ENCODE measurements around the gene TMEM266.

Gene TMEM266

GRCh38 chr15:76127880-76128279 is 68.1 kb downstream of the TMEM266 start:
- peaks cover 18% of the 10 kb centered on the region for H3K27me3 Mint-ChIP-seq (ENCODE audit: low read depth)
- H3K9me3 Mint-ChIP-seq = no peaks in the 10 kb centered on the region
- no peaks in the 10 kb centered on the region for H3K36me3 Mint-ChIP-seq (ENCODE audit: low read depth)
- no peaks in the 10 kb centered on the region for H3K4me1 Mint-ChIP-seq (ENCODE audit: low read depth)
- H3K27ac Mint-ChIP-seq = no peak overlapping the region
- H3K4me3 Mint-ChIP-seq = no peak overlapping the region

- peaks cover 12% of the 10 kb centered on the region for H3K27me3 Mint-ChIP-seq (ENCODE audit: low read depth)
- H3K9me3 Mint-ChIP-seq = no peaks in the 10 kb centered on the region
- H3K36me3 Mint-ChIP-seq (ENCODE audit: low read depth) = no peaks in the 10 kb centered on the region
These were observed 74.8 kb downstream of the TMEM266 start for GRCh38 chr15:76134537-76134936.

DNA sequence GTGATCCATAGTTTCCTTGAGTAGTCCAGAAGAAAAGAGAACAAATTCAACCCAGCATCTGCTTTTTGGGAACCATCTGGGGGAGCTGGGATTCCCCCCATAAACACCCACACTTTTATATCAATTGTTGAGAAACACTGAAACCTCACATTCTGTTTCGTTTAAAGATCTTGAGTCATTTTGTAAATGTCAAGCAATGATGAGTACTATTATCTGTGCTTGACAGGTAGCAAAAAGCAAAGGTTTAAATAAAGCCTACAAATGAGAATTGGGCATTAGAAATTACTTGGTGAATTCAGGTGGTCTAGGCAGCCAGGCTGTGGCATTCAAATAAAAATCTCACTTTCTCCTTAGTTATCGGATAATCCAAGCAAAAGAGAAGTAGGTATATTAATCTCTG is 75.7 kb downstream of the TMEM266 start:
- Mint-ChIP-seq H3K27me3 (ENCODE audit: low read depth) (peaks cover 7% of the 10 kb centered on the region), H3K4me1 (ENCODE audit: low read depth) (peaks cover 4% of the 10 kb centered on the region), H3K27ac (no peak overlapping the region), H3K4me3 (no peak overlapping the region), H3K9me3 (no peaks in the 10 kb centered on the region), H3K36me3 (ENCODE audit: low read depth) (no peaks in the 10 kb centered on the region)

More at GRCh38 chr15:76134537-76134936, 74.8 kb downstream of the TMEM266 start:
- Mint-ChIP-seq H3K27ac (no peak overlapping the region), H3K4me3 (no peak overlapping the region), H3K4me1 (ENCODE audit: low read depth) (peaks cover 2% of the 10 kb centered on the region)

DNA sequence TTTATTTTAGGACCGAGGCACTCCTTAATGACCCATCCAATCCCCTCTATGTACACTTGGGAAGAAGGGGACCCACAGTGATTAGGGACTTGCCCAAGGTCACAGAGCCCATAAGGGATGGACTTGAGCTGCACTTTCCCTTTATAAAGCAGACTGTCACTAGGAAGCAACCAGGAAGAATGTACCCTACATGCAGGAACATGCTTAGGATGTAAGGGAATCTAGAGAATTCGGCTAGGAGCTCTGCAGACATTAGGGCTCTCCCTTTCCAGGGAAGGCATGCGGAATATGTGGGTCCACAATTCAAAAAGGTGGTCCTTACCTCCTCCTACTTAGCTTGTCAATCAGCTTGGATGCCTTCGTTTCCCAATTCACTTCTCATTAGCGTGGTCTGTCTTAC is 78.7 kb downstream of the TMEM266 start:
- H3K27ac Mint-ChIP-seq = no peak overlapping the region
- peaks cover 12% of the 10 kb centered on the region for H3K27me3 Mint-ChIP-seq (ENCODE audit: low read depth)
- H3K36me3 Mint-ChIP-seq (ENCODE audit: low read depth) = no peaks in the 10 kb centered on the region
- peaks cover 4% of the 10 kb centered on the region for H3K4me1 Mint-ChIP-seq (ENCODE audit: low read depth)
- H3K9me3 Mint-ChIP-seq = no peaks in the 10 kb centered on the region
- no peak overlapping the region for H3K4me3 Mint-ChIP-seq

DNA sequence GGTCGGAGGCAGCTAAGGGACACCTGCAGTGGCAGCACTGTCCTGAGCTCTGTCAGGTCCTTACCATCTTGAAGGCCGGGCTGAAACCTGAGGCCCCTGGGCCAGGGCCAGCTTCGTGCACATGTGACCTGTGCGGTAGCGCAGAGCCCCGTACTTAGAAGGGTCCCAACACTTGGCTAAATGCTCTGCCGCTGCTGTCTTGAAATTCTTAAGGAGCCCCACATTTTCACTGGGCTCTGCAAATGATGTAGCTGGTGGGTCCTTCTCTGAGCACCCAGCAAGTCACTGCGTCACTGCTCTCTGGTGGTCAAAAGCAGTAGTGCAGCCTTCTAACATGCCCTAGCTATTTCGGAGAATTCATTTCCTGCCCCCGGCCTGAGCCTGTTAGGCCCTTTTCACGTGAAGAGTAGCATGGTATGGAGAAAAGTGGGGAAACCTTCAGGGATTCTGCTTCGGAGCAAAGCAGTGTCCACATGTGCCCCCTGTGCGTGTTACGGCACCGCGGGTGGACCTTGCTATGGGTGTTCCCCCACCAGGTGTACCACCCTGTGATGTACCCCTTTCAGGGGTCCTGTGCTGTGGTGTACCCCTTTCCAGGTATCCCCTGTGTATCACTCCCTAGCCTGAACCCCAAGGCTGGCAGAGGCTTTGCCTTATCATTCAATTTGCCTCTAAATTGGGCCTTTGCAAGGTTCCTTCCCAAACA is 79.7 kb downstream of the TMEM266 start:
- Mint-ChIP-seq H3K27me3 (ENCODE audit: low read depth) (peaks cover 20% of the 10 kb centered on the region), H3K27ac (no peak overlapping the region), H3K36me3 (ENCODE audit: low read depth) (no peaks in the 10 kb centered on the region), H3K4me1 (ENCODE audit: low read depth) (peaks cover 4% of the 10 kb centered on the region), H3K9me3 (no peaks in the 10 kb centered on the region), H3K4me3 (no peak overlapping the region)

GRCh38 chr15:76140074-76140464 is 80.3 kb downstream of the TMEM266 start:
- peaks cover 22% of the 10 kb centered on the region for H3K27me3 Mint-ChIP-seq (ENCODE audit: low read depth)
- H3K9me3 Mint-ChIP-seq = no peaks in the 10 kb centered on the region
- no peak overlapping the region for H3K4me3 Mint-ChIP-seq
- H3K4me1 Mint-ChIP-seq (ENCODE audit: low read depth) = peaks cover 6% of the 10 kb centered on the region
- H3K36me3 Mint-ChIP-seq (ENCODE audit: low read depth) = no peaks in the 10 kb centered on the region
- H3K27ac Mint-ChIP-seq = no peak overlapping the region

DNA sequence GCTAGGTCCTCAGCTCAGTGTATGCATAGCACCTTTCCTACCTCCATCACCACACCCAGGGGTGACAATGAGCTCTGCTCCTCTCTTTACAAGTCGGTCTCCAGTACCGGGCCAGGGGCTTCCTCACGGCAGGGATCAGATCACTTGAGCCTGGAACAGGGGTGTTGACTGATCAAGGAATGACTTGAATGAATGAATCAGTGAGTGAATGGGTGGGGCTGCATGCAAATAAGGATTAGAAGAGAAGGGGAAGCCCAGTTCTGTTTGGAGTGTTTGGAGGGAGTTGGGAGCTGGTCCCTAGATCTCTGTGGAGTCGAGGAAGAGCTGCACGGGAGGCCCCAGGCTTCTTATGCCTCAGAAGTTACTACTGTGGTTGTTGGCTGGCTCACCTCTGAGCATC is 87.0 kb downstream of the TMEM266 start:
- Mint-ChIP-seq H3K27me3 (ENCODE audit: low read depth) (peaks cover 40% of the 10 kb centered on the region), H3K4me3 (no peak overlapping the region), H3K27ac (no peak overlapping the region), H3K36me3 (ENCODE audit: low read depth) (no peaks in the 10 kb centered on the region), H3K9me3 (no peaks in the 10 kb centered on the region), H3K4me1 (ENCODE audit: low read depth) (peaks cover 13% of the 10 kb centered on the region)

DNA sequence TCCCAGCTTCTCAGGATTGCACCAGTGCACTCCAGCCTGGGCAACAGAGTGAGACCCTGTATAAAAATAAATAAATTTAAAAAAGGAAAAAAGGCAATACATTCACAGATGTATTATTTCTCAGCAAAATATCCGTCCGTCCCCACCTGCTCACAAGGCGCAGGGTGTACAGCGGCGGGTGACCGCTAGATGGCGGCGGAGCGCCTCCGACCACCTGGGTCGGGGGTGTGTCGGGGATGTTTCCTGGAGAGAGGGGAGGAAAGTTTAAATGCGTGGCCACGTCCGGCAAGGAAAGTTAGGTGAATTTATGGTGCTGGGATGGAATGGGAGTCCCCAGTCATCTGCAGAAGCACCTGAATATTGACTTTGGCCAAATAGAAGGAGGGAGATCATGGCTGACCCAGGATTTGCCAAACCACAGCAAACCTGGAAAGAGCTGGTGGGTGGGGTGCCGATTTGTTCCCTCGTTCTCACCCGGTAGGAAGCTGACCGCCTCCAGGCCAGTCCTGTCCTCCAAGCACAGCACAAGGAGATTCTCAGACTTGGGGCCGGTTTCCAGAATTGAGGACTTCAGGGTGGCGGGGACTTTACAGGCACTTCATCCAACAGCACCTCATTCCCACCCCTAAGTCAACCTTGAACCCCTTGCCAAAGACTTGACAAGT is 88.3 kb downstream of the TMEM266 start:
- no peaks in the 10 kb centered on the region for H3K9me3 Mint-ChIP-seq
- peaks cover 13% of the 10 kb centered on the region for H3K4me1 Mint-ChIP-seq (ENCODE audit: low read depth)
- peak overlapping the region; percentile 22 for H3K4me3 Mint-ChIP-seq
- H3K27me3 Mint-ChIP-seq (ENCODE audit: low read depth) = peaks cover 35% of the 10 kb centered on the region
- H3K36me3 Mint-ChIP-seq (ENCODE audit: low read depth) = no peaks in the 10 kb centered on the region
- no peak overlapping the region for H3K27ac Mint-ChIP-seq

- H3K9me3 Mint-ChIP-seq = no peaks in the 10 kb centered on the region
- H3K36me3 Mint-ChIP-seq (ENCODE audit: low read depth) = no peaks in the 10 kb centered on the region
- H3K27ac Mint-ChIP-seq = no peak overlapping the region
- peaks cover 13% of the 10 kb centered on the region for H3K4me1 Mint-ChIP-seq (ENCODE audit: low read depth)
- H3K27me3 Mint-ChIP-seq (ENCODE audit: low read depth) = peaks cover 24% of the 10 kb centered on the region
- H3K4me3 Mint-ChIP-seq = no peak overlapping the region
These were observed 89.6 kb downstream of the TMEM266 start for GRCh38 chr15:76149291-76149915.

- Mint-ChIP-seq H3K36me3 (ENCODE audit: low read depth) (no peaks in the 10 kb centered on the region), H3K9me3 (no peaks in the 10 kb centered on the region), H3K4me3 (no peak overlapping the region), H3K4me1 (ENCODE audit: low read depth) (peaks cover 7% of the 10 kb centered on the region), H3K27ac (no peak overlapping the region), H3K27me3 (ENCODE audit: low read depth) (peaks cover 13% of the 10 kb centered on the region)
These were observed 90.7 kb downstream of the TMEM266 start for GRCh38 chr15:76150513-76150912.

DNA sequence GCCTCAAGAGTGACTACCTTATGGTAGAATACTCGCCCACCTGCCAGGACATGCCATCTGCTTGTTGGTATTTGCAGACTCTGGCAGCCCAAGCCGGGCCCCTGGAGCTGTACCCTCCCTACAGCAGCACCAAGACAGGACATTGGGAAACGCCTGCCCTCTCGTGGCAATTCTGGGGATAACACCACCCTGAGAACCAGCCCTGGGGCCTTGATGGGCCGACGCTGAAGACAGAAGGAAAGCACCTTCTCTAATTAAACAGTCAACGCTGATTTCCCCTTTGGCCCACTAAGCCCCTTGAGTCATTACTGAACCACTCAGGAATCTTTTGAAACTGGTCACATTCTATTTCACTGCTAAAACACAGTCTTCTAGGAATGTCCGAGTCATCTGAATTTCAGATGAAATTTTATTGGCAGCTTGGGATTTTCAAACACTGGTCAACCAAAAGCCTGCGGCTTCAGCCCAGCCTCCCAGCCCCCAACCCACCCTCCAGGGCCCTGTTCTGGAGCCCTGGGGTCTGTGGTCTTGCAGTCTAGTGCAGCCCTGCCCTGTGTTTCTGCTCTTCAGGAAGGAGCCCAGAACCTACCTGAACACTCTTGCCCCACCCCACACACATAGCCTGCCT is 91.3 kb downstream of the TMEM266 start:
- H3K27ac Mint-ChIP-seq = no peak overlapping the region
- peaks cover 8% of the 10 kb centered on the region for H3K27me3 Mint-ChIP-seq (ENCODE audit: low read depth)
- peaks cover 6% of the 10 kb centered on the region for H3K4me1 Mint-ChIP-seq (ENCODE audit: low read depth)
- no peaks in the 10 kb centered on the region for H3K9me3 Mint-ChIP-seq
- no peaks in the 10 kb centered on the region for H3K36me3 Mint-ChIP-seq (ENCODE audit: low read depth)
- H3K4me3 Mint-ChIP-seq = no peak overlapping the region

DNA sequence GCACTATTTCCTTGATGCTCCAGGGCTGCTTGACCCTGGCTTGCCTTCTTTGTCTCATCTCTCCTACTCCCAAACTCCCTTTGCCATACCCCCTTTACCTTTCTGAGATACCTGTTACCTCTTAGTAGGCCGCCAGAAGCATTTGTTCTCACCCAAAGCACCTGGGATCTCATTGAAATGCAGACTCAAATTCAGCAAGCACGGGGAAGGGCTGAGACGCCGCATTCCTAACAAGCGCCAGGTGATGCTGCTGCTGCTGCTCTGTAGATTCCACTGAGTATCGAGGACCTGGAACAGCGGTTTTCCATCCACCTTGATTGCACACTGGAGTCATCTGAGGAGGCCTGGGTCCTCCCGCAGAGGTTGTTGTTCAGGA is 91.8 kb downstream of the TMEM266 start:
- Mint-ChIP-seq H3K4me3 (no peak overlapping the region), H3K4me1 (ENCODE audit: low read depth) (peaks cover 6% of the 10 kb centered on the region), H3K9me3 (no peaks in the 10 kb centered on the region), H3K27me3 (ENCODE audit: low read depth) (peaks cover 8% of the 10 kb centered on the region), H3K27ac (no peak overlapping the region), H3K36me3 (ENCODE audit: low read depth) (no peaks in the 10 kb centered on the region)

- H3K4me3 Mint-ChIP-seq = no peak overlapping the region
- H3K36me3 Mint-ChIP-seq (ENCODE audit: low read depth) = no peaks in the 10 kb centered on the region
- H3K27me3 Mint-ChIP-seq (ENCODE audit: low read depth) = peaks cover 3% of the 10 kb centered on the region
- no peak overlapping the region for H3K27ac Mint-ChIP-seq
- no peaks in the 10 kb centered on the region for H3K9me3 Mint-ChIP-seq
- H3K4me1 Mint-ChIP-seq (ENCODE audit: low read depth) = peaks cover 6% of the 10 kb centered on the region
These were observed 92.4 kb downstream of the TMEM266 start for GRCh38 chr15:76152197-76152596.

GRCh38 chr15:76153241-76154197 is 93.7 kb downstream of the TMEM266 start:
- H3K27ac Mint-ChIP-seq = no peak overlapping the region

More at GRCh38 chr15:76153241-76154197, 93.7 kb downstream of the TMEM266 start:
- H3K9me3 Mint-ChIP-seq = no peaks in the 10 kb centered on the region
- H3K4me3 Mint-ChIP-seq = no peak overlapping the region
- H3K4me1 Mint-ChIP-seq (ENCODE audit: low read depth) = peaks cover 3% of the 10 kb centered on the region
- no peaks in the 10 kb centered on the region for H3K27me3 Mint-ChIP-seq (ENCODE audit: low read depth)
- no peaks in the 10 kb centered on the region for H3K36me3 Mint-ChIP-seq (ENCODE audit: low read depth)
